Measurements from ENCODE around the gene ERVW-1.
"Not testable (repeated sequence)": the region's sequence is repeated elsewhere in the genome, so short reads cannot be mapped to it uniquely, and the experiment has no call there.

ERVW-1 gene

DNA sequence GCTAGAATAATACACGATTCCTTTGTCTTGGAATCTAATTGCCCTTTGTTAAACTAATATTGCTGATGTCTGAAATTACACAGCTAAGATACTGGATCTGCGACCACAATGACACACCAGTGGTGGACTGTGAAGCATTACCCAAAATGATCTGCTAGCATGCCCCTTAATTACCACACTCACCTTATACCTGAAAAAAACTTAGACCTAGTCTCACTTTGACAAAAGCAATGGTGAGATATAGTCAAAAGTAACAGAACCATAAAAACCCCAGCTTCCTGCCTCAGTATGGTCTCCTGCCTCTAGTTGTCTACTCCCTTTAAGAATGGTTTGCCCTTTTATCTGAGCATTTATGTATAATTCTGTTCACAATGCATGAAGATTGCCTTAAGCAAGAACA, 20.8 kb upstream of the ERVW-1 start:
- no peak overlapping the region for H3K4me3 ChIP-seq
- H3K27me3 ChIP-seq: no peaks in the 10 kb centered on the region
- no peak overlapping the region for H3K4me2 ChIP-seq
- no peak overlapping the region for H3K9ac ChIP-seq
- H3K4me1 ChIP-seq: no peaks in the 10 kb centered on the region
- H3K36me3 ChIP-seq: peaks cover 45 to 92% (median 76%) of the 10 kb centered on the region in 11 experiments
- TF ChIP-seq Cebpa-rat (IDR thresholded peaks at IDR 0.05): no peak
- no peaks in the 10 kb centered on the region for H4K20me1 ChIP-seq
- no peaks in the 10 kb centered on the region for H3K9me3 ChIP-seq (replicated peaks in 1 of 11)
- no peak overlapping the region for H3K27ac ChIP-seq

GRCh38 chr7:92496876-92497275, 19.1 kb upstream of the ERVW-1 start:
- H4K20me1 ChIP-seq: no peaks in the 10 kb centered on the region
- peaks cover 50 to 94% (median 79%) of the 10 kb centered on the region in 11 experiments for H3K36me3 ChIP-seq
- H3K27ac ChIP-seq: no peak overlapping the region
- H3K27me3 ChIP-seq: no peaks in the 10 kb centered on the region
- no peaks in the 10 kb centered on the region for H3K9me3 ChIP-seq (replicated peaks in 1 of 11)
- H3K4me3 ChIP-seq: no peak overlapping the region
- no peak for TF ChIP-seq Cebpa-rat (IDR thresholded peaks at IDR 0.05)
- no peak overlapping the region for H3K9ac ChIP-seq
- H3K4me1 ChIP-seq: no peaks in the 10 kb centered on the region
- H3K4me2 ChIP-seq: no peak overlapping the region

GRCh38 chr7:92489634-92490033, 11.9 kb upstream of the ERVW-1 start:
- H4K20me1 ChIP-seq: no peaks in the 10 kb centered on the region
- no peaks in the 10 kb centered on the region for H3K27me3 ChIP-seq
- peaks cover 73 to 96% (median 92%) of the 10 kb centered on the region in 11 experiments for H3K36me3 ChIP-seq
- TF ChIP-seq Cebpa-rat (IDR thresholded peaks at IDR 0.05): no peak
- no peaks in the 10 kb centered on the region for H3K4me1 ChIP-seq
- no peak overlapping the region for H3K4me2 ChIP-seq
- no peak overlapping the region for H3K4me3 ChIP-seq
- no peaks in the 10 kb centered on the region for H3K9me3 ChIP-seq (replicated peaks in 1 of 11)
- H3K9ac ChIP-seq: no peak overlapping the region
- no peak overlapping the region for H3K27ac ChIP-seq

- H3K4me2 ChIP-seq: no peak overlapping the region
- no peak for TF ChIP-seq Cebpa-rat (IDR thresholded peaks at IDR 0.05)
Observed at GRCh38 chr7:92487804-92488203, 10.1 kb upstream of the ERVW-1 start.

DNA sequence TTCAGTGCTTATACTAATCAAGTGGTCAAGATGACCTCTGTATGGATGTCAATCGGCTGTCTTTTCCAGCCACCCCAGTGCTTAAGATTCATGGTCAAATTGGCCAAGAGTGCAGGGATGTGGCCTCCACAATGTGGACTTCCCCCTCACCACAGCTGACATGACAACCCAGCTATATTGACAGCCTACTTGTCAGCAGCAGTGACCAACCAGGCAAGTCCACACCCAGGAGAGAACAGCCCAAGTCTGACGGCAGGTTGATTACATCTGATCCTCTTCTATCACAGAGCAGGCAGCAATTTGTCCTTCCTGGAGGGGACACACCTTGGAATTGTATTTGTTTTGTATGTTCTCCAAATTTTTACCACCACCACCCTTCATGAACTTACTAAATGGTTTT, 8.2 kb upstream of the ERVW-1 start:
- no peak overlapping the region for H3K9ac ChIP-seq
- no peaks in the 10 kb centered on the region for H3K4me1 ChIP-seq
- H3K4me2 ChIP-seq: no peak overlapping the region
- no peak overlapping the region for H3K27ac ChIP-seq
- no peaks in the 10 kb centered on the region for H3K9me3 ChIP-seq (replicated peaks in 1 of 11)
- no peaks in the 10 kb centered on the region for H4K20me1 ChIP-seq
- H3K27me3 ChIP-seq: no peaks in the 10 kb centered on the region
- H3K36me3 ChIP-seq: peaks cover 42 to 60% (median 56%) of the 10 kb centered on the region in 11 experiments
- no peak overlapping the region for H3K4me3 ChIP-seq
- TF ChIP-seq Cebpa-rat (IDR thresholded peaks at IDR 0.05): no peak

More at GRCh38 chr7:92487804-92488203, 10.1 kb upstream of the ERVW-1 start:
- Histone ChIP-seq H3K27me3 (no peaks in the 10 kb centered on the region), H4K20me1 (no peaks in the 10 kb centered on the region), H3K36me3 (peaks cover 59 to 78% (median 74%) of the 10 kb centered on the region in 11 experiments), H3K9me3 (replicated peaks in 1 of 11) (no peaks in the 10 kb centered on the region), H3K4me3 (no peak overlapping the region), H3K9ac (no peak overlapping the region), H3K27ac (no peak overlapping the region), H3K4me1 (no peaks in the 10 kb centered on the region)

- no peaks in the 10 kb centered on the region for H3K27me3 ChIP-seq
- no peaks in the 10 kb centered on the region for H3K9me3 ChIP-seq (replicated peaks in 1 of 11)
- peaks cover 41 to 54% (median 50%) of the 10 kb centered on the region in 11 experiments for H3K36me3 ChIP-seq
- no peak overlapping the region for H3K4me2 ChIP-seq
- no peaks in the 10 kb centered on the region for H3K4me1 ChIP-seq
- no peak overlapping the region for H3K9ac ChIP-seq
- no peak overlapping the region for H3K27ac ChIP-seq
- no peaks in the 10 kb centered on the region for H4K20me1 ChIP-seq
- no peak for TF ChIP-seq Cebpa-rat (IDR thresholded peaks at IDR 0.05)
- H3K4me3 ChIP-seq: no peak overlapping the region
Observed at GRCh38 chr7:92485267-92485892, 7.6 kb upstream of the ERVW-1 start.

DNA sequence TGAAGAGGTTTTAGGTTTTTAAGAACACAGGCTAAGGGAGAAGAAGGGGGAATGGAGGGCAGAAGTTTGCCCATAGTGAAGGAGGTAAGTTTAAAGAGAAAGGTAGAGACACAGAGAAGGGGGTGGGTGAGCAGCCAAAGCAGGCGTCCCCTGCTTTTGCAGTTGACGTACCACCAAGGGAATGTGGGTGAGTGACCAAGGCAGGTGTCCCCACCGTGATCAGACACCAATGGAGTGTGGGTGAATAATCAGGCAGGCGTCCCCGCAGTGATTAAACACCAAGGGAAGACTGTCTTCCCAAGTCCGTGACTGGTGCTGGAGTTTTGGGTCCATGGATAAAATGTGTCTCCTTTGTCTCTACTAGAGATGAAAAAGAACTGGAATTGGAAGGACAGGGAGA, 6.5 kb upstream of the ERVW-1 start:
- H3K9ac ChIP-seq; H3K9me3 ChIP-seq (replicated peaks in 1 of 11): not testable (repeated sequence)

DNA sequence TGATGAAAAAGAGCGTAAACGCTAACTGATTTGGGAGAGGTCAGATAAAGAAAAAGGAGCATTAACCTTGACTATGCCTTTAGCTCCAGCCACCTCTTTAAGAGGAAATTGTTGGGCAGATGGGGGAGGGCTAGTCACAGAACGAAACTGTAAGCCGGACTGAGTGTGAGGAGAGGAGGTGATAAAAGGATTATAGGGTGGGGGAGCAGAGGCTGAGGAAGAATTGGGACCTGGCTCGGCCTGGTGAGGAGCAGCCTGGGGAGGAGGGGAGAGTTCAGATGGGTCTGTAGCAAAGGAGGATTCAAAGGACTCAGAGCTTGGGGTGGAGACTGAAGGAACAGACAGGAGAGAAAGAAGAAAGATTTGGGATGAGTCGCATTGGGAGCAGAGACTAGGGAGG, 5.9 kb upstream of the ERVW-1 start:
- H3K9me3 ChIP-seq (replicated peaks in 1 of 11); H3K27me3 ChIP-seq; H3K4me1 ChIP-seq; H3K4me3 ChIP-seq; H3K9ac ChIP-seq; H3K27ac ChIP-seq; H4K20me1 ChIP-seq; H3K4me2 ChIP-seq: not testable (repeated sequence)
- peaks cover 23 to 36% (median 32%) of the 10 kb centered on the region in 11 experiments for H3K36me3 ChIP-seq

More for the DNA sequence above, 6.5 kb upstream of the ERVW-1 start:
- not testable (repeated sequence) for H3K27ac ChIP-seq, H3K27me3 ChIP-seq, H3K4me1 ChIP-seq, H3K4me2 ChIP-seq, H3K4me3 ChIP-seq, H4K20me1 ChIP-seq
- peaks cover 29 to 43% (median 38%) of the 10 kb centered on the region in 11 experiments for H3K36me3 ChIP-seq

- H4K20me1 ChIP-seq; H3K9ac ChIP-seq; H3K27me3 ChIP-seq; H3K4me2 ChIP-seq; H3K4me1 ChIP-seq; H3K27ac ChIP-seq; H3K4me3 ChIP-seq; H3K9me3 ChIP-seq (replicated peaks in 1 of 11): not testable (repeated sequence)
- peaks cover 0 to 25% (median 0%) of the 10 kb centered on the region in 11 experiments; a peak in 2 of 22 replicates for H3K36me3 ChIP-seq
Observed at GRCh38 chr7:92479146-92479545, 1.4 kb upstream of the ERVW-1 start.

DNA sequence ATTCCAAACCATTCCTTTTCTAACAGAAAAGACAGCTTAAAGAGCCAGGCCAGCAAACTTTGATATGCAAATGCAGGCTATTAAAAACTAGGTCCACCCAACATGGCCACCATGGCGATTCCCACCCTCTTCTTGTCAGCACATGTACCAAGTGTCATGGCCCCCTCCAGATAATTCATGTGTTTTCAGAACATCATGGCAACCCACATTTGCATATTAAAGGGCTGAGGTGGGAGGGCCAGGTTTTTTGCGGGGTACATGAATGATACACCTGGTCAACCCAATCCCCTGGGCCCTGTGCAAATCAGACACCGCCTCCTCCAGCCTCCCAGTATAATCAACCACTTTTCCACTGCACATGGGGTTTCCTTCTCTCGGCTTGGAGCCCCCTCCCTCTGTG, 965 bp upstream of the ERVW-1 start:
- Histone ChIP-seq H3K9me3 (replicated peaks in 1 of 11) (no peaks in the 10 kb centered on the region), H3K9ac (no peak overlapping the region), H3K27me3 (no peaks in the 10 kb centered on the region), H4K20me1 (no peaks in the 10 kb centered on the region), H3K4me3 (no peak overlapping the region), H3K4me1 (no peaks in the 10 kb centered on the region), H3K4me2 (no peak overlapping the region), H3K27ac (no peak overlapping the region), H3K36me3 (peaks cover 0 to 25% (median 0%) of the 10 kb centered on the region in 11 experiments; a peak in 2 of 22 replicates)
- no peak for TF ChIP-seq Cebpa-rat (IDR thresholded peaks at IDR 0.05)

All from BLaER1 treated with 17β-estradiol and CSF1 and Interleukin-3, amounts not matched to agents 10 nM and 100 nM (cell line).